ENCODE measurements around the gene ZNF438.

The ZNF438 gene

DNA sequence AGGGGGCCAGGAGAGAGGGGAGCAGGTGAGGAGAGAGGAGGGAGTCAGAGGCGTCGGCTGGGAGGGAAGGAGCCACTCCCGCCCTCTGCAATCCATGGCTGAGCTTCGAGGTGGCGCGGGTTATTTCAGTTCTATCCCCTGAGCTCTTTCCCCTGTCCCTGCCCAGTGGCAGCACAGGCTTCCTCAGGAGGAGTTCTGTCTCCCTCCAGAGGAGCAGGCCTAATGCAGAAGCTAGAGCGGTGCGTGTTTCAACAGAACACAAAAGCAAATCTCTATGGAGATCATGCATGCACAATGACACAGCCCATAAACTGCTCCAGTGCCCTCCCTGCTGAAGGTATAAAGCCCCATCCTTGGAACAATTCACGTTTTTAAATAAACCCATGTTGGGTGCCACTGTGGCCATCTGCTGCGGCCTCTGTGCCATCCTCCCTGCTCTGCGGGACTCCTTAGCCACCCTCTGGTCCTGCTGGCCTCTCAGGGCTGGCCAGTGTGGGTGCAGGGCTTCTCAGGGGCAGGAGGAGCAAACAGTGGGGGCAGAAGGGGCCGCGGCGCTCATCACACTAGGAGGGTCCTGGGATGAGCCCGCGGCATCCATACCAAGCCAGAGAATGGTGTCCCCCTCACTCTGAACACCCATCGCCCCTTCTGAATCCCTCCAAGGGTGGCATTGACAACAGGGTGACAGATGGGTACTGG lies 209.5 kb downstream of the ZNF438 start:
- no peaks in the 10 kb centered on the region for H4K20me1 ChIP-seq (ENCODE audit: control insufficient read depth, insufficient read depth, low read depth, low read length)
- no peaks in the 10 kb centered on the region for H3F3A ChIP-seq (ENCODE audit: control insufficient read depth, insufficient read depth)
- H3K27me3 ChIP-seq (ENCODE audit: control insufficient read depth, low read length), result no peaks in the 10 kb centered on the region
- TF ChIP-seq EZH2phosphoT487 (IDR thresholded peaks at IDR 0.05; ENCODE audit: borderline replicate concordance, low read length) (no peak), CTCF (IDR thresholded peaks at IDR 0.05; ENCODE audit: low read depth, low read length, poor library complexity, severe bottlenecking) (no peak)
- no peaks in the 10 kb centered on the region for H3K79me2 ChIP-seq (ENCODE audit: control insufficient read depth, low read length)
- no peak overlapping the region for H3K27ac ChIP-seq (ENCODE audit: low read depth, low read length)
- H3K9me2 ChIP-seq (replicated peaks; ENCODE audit: control insufficient read depth, low read length), result no peaks in the 10 kb centered on the region
- no peak overlapping the region for H3K4me3 ChIP-seq (ENCODE audit: low read length)
- H3K4me2 ChIP-seq (ENCODE audit: low read length), result no peak overlapping the region
- H3K9me3 ChIP-seq (ENCODE audit: control insufficient read depth, insufficient read depth, low read length), result no peaks in the 10 kb centered on the region
- H3K4me1 ChIP-seq (ENCODE audit: control insufficient read depth, low read length), result no peaks in the 10 kb centered on the region
- no peaks in the 10 kb centered on the region for H3K36me3 ChIP-seq (ENCODE audit: control insufficient read depth, low read length)

DNA sequence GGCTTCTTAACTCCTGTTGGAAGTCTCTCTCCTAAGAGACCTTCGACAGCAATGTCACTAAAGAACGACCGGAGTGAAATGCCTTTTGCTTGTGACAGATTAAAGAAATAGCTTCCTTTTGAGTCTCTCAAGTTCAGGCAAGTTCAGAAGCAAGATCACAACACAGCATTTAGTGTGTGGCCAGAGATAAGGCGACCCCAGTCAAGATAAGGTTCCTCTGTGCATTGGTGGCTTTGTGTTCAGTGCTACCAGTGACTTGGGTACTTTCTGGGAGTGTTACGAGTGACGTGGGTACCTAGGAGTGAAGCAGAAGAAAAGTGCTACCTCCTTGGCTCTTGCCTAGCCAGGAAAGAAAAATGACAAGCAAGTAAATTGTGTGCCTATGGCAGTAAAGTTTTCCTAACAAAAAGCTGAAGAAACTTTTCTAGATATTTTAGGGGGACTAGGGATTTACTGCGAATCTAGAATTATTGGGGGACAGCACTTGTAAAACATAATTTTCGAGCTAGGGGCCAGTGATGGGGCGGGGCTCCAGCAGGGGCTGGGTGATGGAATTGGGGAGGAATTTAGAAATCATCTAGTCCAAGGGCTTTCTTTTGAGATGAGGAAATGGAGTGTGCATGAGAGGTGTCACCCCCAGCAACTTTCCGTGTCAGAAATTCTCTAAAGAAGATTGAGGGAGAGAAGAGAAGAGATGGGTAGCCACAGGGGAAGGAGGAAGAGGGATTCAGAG lies 210.2 kb downstream of the ZNF438 start:
- H3K27ac ChIP-seq (ENCODE audit: low read depth, low read length), result no peak overlapping the region
- TF ChIP-seq EZH2phosphoT487 (IDR thresholded peaks at IDR 0.05; ENCODE audit: borderline replicate concordance, low read length) (no peak), CTCF (IDR thresholded peaks at IDR 0.05; ENCODE audit: low read depth, low read length, poor library complexity, severe bottlenecking) (no peak)
- H3K27me3 ChIP-seq (ENCODE audit: control insufficient read depth, low read length), result no peaks in the 10 kb centered on the region
- H4K20me1 ChIP-seq (ENCODE audit: control insufficient read depth, insufficient read depth, low read depth, low read length), result no peaks in the 10 kb centered on the region
- no peaks in the 10 kb centered on the region for H3K9me3 ChIP-seq (ENCODE audit: control insufficient read depth, insufficient read depth, low read length)
- no peaks in the 10 kb centered on the region for H3K9me2 ChIP-seq (replicated peaks; ENCODE audit: control insufficient read depth, low read length)
- H3K36me3 ChIP-seq (ENCODE audit: control insufficient read depth, low read length), result no peaks in the 10 kb centered on the region
- no peaks in the 10 kb centered on the region for H3F3A ChIP-seq (ENCODE audit: control insufficient read depth, insufficient read depth)
- H3K4me3 ChIP-seq (ENCODE audit: low read length), result no peak overlapping the region
- no peaks in the 10 kb centered on the region for H3K79me2 ChIP-seq (ENCODE audit: control insufficient read depth, low read length)
- H3K4me2 ChIP-seq (ENCODE audit: low read length), result no peak overlapping the region
- H3K4me1 ChIP-seq (ENCODE audit: control insufficient read depth, low read length), result no peaks in the 10 kb centered on the region

DNA sequence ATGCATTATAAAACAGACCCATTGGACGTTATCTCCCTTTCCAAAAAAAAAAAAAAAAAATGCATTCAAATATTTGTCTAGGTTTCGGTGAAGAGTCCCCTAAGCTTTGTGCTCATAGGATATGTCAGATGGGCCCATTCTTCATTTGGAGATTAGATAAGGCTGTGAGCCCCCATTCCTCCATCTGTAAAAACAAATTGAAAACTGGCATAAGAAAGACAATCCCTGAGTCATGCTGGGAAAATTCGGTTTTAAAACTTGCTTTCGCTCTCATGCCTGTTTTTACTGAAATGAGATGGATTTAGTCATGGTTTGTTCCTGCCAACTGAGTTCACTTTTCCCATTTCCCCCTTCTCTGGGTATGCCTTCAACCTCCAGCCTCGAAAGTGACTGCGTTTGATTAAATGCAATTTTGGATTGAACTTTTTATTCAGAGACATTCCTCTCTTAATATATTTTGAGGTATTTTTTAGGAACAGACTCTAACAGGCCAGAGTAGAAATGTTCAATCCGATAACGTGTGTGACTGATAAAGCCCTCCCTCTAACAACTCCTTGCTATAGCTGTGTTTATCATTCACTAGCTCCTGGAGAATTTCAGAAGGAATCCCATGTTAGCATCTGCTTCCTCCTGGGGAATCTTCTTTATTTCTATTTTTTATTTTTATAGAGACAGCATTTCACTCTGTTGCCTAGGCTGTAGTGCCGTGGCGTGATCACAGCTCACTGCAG lies 211.2 kb downstream of the ZNF438 start:
- TF ChIP-seq EZH2phosphoT487 (IDR thresholded peaks at IDR 0.05; ENCODE audit: borderline replicate concordance, low read length) (no peak), CTCF (IDR thresholded peaks at IDR 0.05; ENCODE audit: low read depth, low read length, poor library complexity, severe bottlenecking) (no peak)
- no peaks in the 10 kb centered on the region for H3F3A ChIP-seq (ENCODE audit: control insufficient read depth, insufficient read depth)
- no peaks in the 10 kb centered on the region for H3K9me2 ChIP-seq (replicated peaks; ENCODE audit: control insufficient read depth, low read length)
- no peaks in the 10 kb centered on the region for H3K27me3 ChIP-seq (ENCODE audit: control insufficient read depth, low read length)
- H3K36me3 ChIP-seq (ENCODE audit: control insufficient read depth, low read length), result no peaks in the 10 kb centered on the region
- H3K9me3 ChIP-seq (ENCODE audit: control insufficient read depth, insufficient read depth, low read length), result no peaks in the 10 kb centered on the region
- H4K20me1 ChIP-seq (ENCODE audit: control insufficient read depth, insufficient read depth, low read depth, low read length), result no peaks in the 10 kb centered on the region
- H3K4me2 ChIP-seq (ENCODE audit: low read length), result no peak overlapping the region
- no peak overlapping the region for H3K4me3 ChIP-seq (ENCODE audit: low read length)
- no peaks in the 10 kb centered on the region for H3K79me2 ChIP-seq (ENCODE audit: control insufficient read depth, low read length)
- H3K27ac ChIP-seq (ENCODE audit: low read depth, low read length), result no peak overlapping the region
- H3K4me1 ChIP-seq (ENCODE audit: control insufficient read depth, low read length), result no peaks in the 10 kb centered on the region

All from DOHH2 (cell line).